H1 (cell line): ENCODE data around the gene MAN2A1. TPM values are rescaled to one million over a fixed set of nuclear protein-coding genes. Genes with fewer than 3 reads are reported as not detected.

Source experiments
- ASH2L ChIP-seq: fragments of 200-600, 300-600 bp; sonication (generic); IDR thresholded peaks from one replicate; pipeline ENCODE4 v1.7.1; 2017; ENCODE audit warnings: low read length
- CBX5 ChIP-seq: fragments of 300-800, 300-1000 bp; sonication (generic); IDR thresholded peaks from 2 replicates; pipeline ENCODE4 v1.7.1; 2016; ENCODE audit warnings: antibody characterized with exemption, low read length, low read depth
- E2F6 ChIP-seq: IDR thresholded peaks from 2 replicates; pipeline ENCODE4 v1.6.1; 2012; ENCODE audit warnings: inconsistent platforms
- RBBP5 ChIP-seq: IDR thresholded peaks from 2 replicates; pipeline ENCODE4 v1.7.1; 2012; ENCODE audit warnings: low read depth, mild to moderate bottlenecking, inconsistent platforms, low read length, moderate library complexity, borderline replicate concordance
- RFX5 ChIP-seq: IDR thresholded peaks from 2 replicates; pipeline ENCODE4 v1.6.1; 2011; ENCODE audit warnings: low read depth, low read length, improper control_type of control experiment, borderline replicate concordance
- SP1 ChIP-seq: IDR thresholded peaks from 2 replicates; pipeline ENCODE4 v1.6.1; 2011; ENCODE audit warnings: low read depth, low read length
- SUZ12 ChIP-seq: fragments of 200-600 bp; sonication (generic); IDR thresholded peaks from 2 replicates; pipeline ENCODE4 v1.6.1; 2012; ENCODE audit warnings: mild to moderate bottlenecking, inconsistent platforms, low read length, moderate library complexity, mixed read lengths
- polyA plus RNA-seq, 7 experiments: library from polyadenylated mRNA; depleted of rRNA in 3 of 7; stranded (reverse) in 5 of 7; unstranded in 2 of 7; fragments of >200 nt in 5 of 7; fragments of 200-250 nt in 2 of 7; gene quantifications; 1 replicate in 5 of 7; 2 replicates in 1 of 7; 4 replicates in 1 of 7; pipeline versions ENCODE4 v1.2.1 to v1.2.3, GENCODE V29; 2011 to 2013; ENCODE audit warnings: missing spikeins in 2 of 7, mixed read lengths in 2 of 7
- total RNA-seq: library from RNA; stranded (reverse); fragmentation: NEBNext Ultra II Directional; extraction: Animal tissue kit (Norgen Biotek cat#: 25700); gene quantifications from 2 replicates; pipeline ENCODE4 v1.2.1, GENCODE V29; 2021

The MAN2A1 gene
- total and polyA plus RNA-seq, 2 of the 8 experiments (the other 6 are each of a cell fraction or from before 2014, with no cell fraction given) = 29.1 to 102 TPM

- no peak for TF ChIP-seq ASH2L
- no peak for TF ChIP-seq SUZ12
- no peak for TF ChIP-seq CBX5
- no peak for TF ChIP-seq E2F6
- TF ChIP-seq SP1 = no peak
- TF ChIP-seq RBBP5 = no peak
- TF ChIP-seq RFX5 = no peak
Observed at GRCh38 chr5:109880907-109881685, 191.4 kb downstream of the MAN2A1 start (continued).
